NCI-H2196 treated with DMSO at 0.1 percent for 48 hours (cell line): ENCODE measurements around the gene PSEN1.

Experiments used
- DNase-seq: peaks from one replicate; lab custom pipeline; 2025; ENCODE audit not compliant: unreplicated experiment; lab: John Stamatoyannopoulos, UW

Gene PSEN1

GRCh38 chr14:73252491-73253322 lies 116.4 kb downstream of the PSEN1 start:
- no peak for DNase-seq

GRCh38 chr14:73253323-73253610 lies 117.0 kb downstream of the PSEN1 start:
- DNase-seq = no peak

- no peak for DNase-seq
Measured at GRCh38 chr14:73253721-73254120, 117.4 kb downstream of the PSEN1 start.

GRCh38 chr14:73254247-73255004 lies 118.1 kb downstream of the PSEN1 start:
- no peak for DNase-seq

GRCh38 chr14:73255005-73255400 lies 118.7 kb downstream of the PSEN1 start:
- DNase-seq = no peak

GRCh38 chr14:73255693-73256225 lies 119.5 kb downstream of the PSEN1 start:
- DNase-seq = no peak

- DNase-seq = no peak
Measured at GRCh38 chr14:73258076-73258475, 121.8 kb downstream of the PSEN1 start.

- no peak for DNase-seq
Measured at GRCh38 chr14:73258845-73259611, 122.7 kb downstream of the PSEN1 start.

GRCh38 chr14:73259837-73260236 lies 123.5 kb downstream of the PSEN1 start:
- DNase-seq = no peak

- no peak for DNase-seq
Measured at GRCh38 chr14:73260574-73260973, 124.3 kb downstream of the PSEN1 start.

GRCh38 chr14:73261075-73261474 lies 124.8 kb downstream of the PSEN1 start:
- no peak for DNase-seq

GRCh38 chr14:73261520-73262426 lies 125.5 kb downstream of the PSEN1 start:
- no peak for DNase-seq

GRCh38 chr14:73262427-73263183 lies 126.3 kb downstream of the PSEN1 start:
- no peak for DNase-seq

- no peak for DNase-seq
Measured at GRCh38 chr14:73263606-73264005, 127.3 kb downstream of the PSEN1 start.

GRCh38 chr14:73264080-73264884 lies 128.0 kb downstream of the PSEN1 start:
- DNase-seq = no peak

- no peak for DNase-seq
Measured at GRCh38 chr14:73264885-73265720, 128.8 kb downstream of the PSEN1 start.

GRCh38 chr14:73265721-73266046 lies 129.4 kb downstream of the PSEN1 start:
- no peak for DNase-seq

- DNase-seq = no peak
Measured at GRCh38 chr14:73266317-73266716, 130.0 kb downstream of the PSEN1 start.
